IMR-90 (cell line): ENCODE results near the gene MCRS1. TPM values are rescaled to one million over a fixed set of nuclear protein-coding genes. Genes with fewer than 3 reads are reported as not detected.

Experiments used
- ATAC-seq: fragments of 200-7000 bp; cut with Tn5 transposase; 2 replicates; pipeline ENCODE4 v1.9.1; 2020; ENCODE audit warnings: low read depth, mild to moderate bottlenecking, moderate library complexity
- BruUV-seq: library from RNA; stranded (reverse); fragments of 400-500 nt; replicated peaks from 2 replicates; lab custom pipeline; 2021; lab: Mats Ljungman, UMichigan
- CTCF ChIA-PET: fragments of 300-600 bp; formaldehyde crosslinking; extraction: SDS; loops from one replicate; lab custom pipeline; 2021; ENCODE audit warnings: antibody characterized with exemption; lab: Yijun Ruan, JAX
- POLR2A ChIA-PET: fragments of 300-600 bp; sonication (Branson Sonifier 250); formaldehyde crosslinking; loops from one replicate; lab custom pipeline; 2022; ENCODE audit warnings: antibody characterized with exemption; ENCODE audit not compliant: unreplicated experiment; lab: Charles Lee
- DNase-seq: peaks from one replicate; pipeline ENCODE4 v3.0.0; 2013
- H2AFZ ChIP-seq: replicated peaks from 2 replicates; pipeline ENCODE3; 2013; ENCODE audit warnings: low read length, mild to moderate bottlenecking; ENCODE audit not compliant: poor library complexity
- H2AK5ac ChIP-seq: 2 replicates; pipeline ENCODE4 v1.6.1; 2013; ENCODE audit warnings: low read depth, low read length, inconsistent platforms
- H2AK9ac ChIP-seq: replicated peaks from 2 replicates; pipeline ENCODE3; 2013; ENCODE audit warnings: mild to moderate bottlenecking, low read depth, low read length, moderate library complexity; ENCODE audit not compliant: poor library complexity
- H2BK120ac ChIP-seq: 2 replicates; pipeline ENCODE4 v1.6.1; 2013; ENCODE audit warnings: low read depth, low read length, inconsistent platforms
- H2BK15ac ChIP-seq: 3 replicates; pipeline ENCODE4 v1.6.1; 2013; ENCODE audit warnings: low read depth, low read length, inconsistent platforms
- H2BK20ac ChIP-seq: 2 replicates; pipeline ENCODE4 v1.6.1; 2013; ENCODE audit warnings: low read depth, mild to moderate bottlenecking, inconsistent platforms, low read length, moderate library complexity
- H2BK5ac ChIP-seq: 2 replicates; pipeline ENCODE4 v1.6.1; 2013; ENCODE audit warnings: mild to moderate bottlenecking, low read depth, low read length, inconsistent platforms; ENCODE audit not compliant: poor library complexity, severe bottlenecking
- H3K14ac ChIP-seq: replicated peaks from 2 replicates; pipeline ENCODE4 v1.6.1; 2013; ENCODE audit warnings: low read depth, low read length, inconsistent platforms
- H3K18ac ChIP-seq: 2 replicates; pipeline ENCODE4 v1.6.1; 2013; ENCODE audit warnings: low read depth, low read length, control low read depth
- H3K23ac ChIP-seq: 2 replicates; pipeline ENCODE4 v1.6.1; 2013; ENCODE audit warnings: low read depth, low read length, inconsistent platforms
- H3K27ac ChIP-seq: 2 replicates; pipeline ENCODE4 v1.5.1; 2013; ENCODE audit warnings: mild to moderate bottlenecking, control low read depth, low read length; ENCODE audit not compliant: insufficient read depth
- H3K27me3 ChIP-seq: 2 replicates; pipeline ENCODE4 v1.6.1; 2013; ENCODE audit warnings: low read length; ENCODE audit not compliant: control insufficient read depth, insufficient read depth
- H3K36me3 ChIP-seq: 2 replicates; pipeline ENCODE4 v1.6.1; 2013; ENCODE audit warnings: low read length, mixed read lengths; ENCODE audit not compliant: control insufficient read depth, insufficient read depth
- H3K4ac ChIP-seq: 2 replicates; pipeline ENCODE4 v1.6.1; 2013; ENCODE audit warnings: low read depth, low read length, inconsistent platforms
- H3K4me1 ChIP-seq: 2 replicates; pipeline ENCODE4 v1.6.1; 2013; ENCODE audit warnings: low read length, mixed read lengths; ENCODE audit not compliant: control insufficient read depth, insufficient read depth
- H3K4me2 ChIP-seq: 2 replicates; pipeline ENCODE4 v1.6.1; 2013; ENCODE audit warnings: low read depth, mild to moderate bottlenecking, control low read depth, low read length, moderate library complexity
- H3K4me3 ChIP-seq: 2 replicates; pipeline ENCODE4 v1.5.1; 2013; ENCODE audit warnings: low read depth, mild to moderate bottlenecking, control low read depth, low read length, moderate library complexity; ENCODE audit not compliant: insufficient read depth
- H3K56ac ChIP-seq: 2 replicates; pipeline ENCODE4 v1.6.1; 2013; ENCODE audit warnings: low read length, inconsistent platforms; ENCODE audit not compliant: insufficient read depth; ENCODE audit errors: extremely low read depth
- H3K79me1 ChIP-seq, 2 experiments: 2 replicates each; pipeline ENCODE4 v1.6.1; 2013; ENCODE audit warnings: low read length in 2 of 2, inconsistent platforms in 1 of 2, low read depth in 1 of 2
- H3K9ac ChIP-seq: 2 replicates; pipeline ENCODE4 v1.6.1; 2013; ENCODE audit warnings: low read depth, low read length, control low read depth
- H3K9me1 ChIP-seq: 2 replicates; pipeline ENCODE4 v1.6.1; 2013; ENCODE audit warnings: low read length, inconsistent platforms; ENCODE audit not compliant: insufficient read depth
- H3K9me3 ChIP-seq: 2 replicates; pipeline ENCODE4 v1.6.1; 2013; ENCODE audit warnings: low read length; ENCODE audit not compliant: control insufficient read depth, insufficient read depth
- H4K20me1 ChIP-seq: 2 replicates; pipeline ENCODE4 v1.6.1; 2013; ENCODE audit warnings: low read length, inconsistent platforms; ENCODE audit not compliant: insufficient read depth
- H4K5ac ChIP-seq: 2 replicates; pipeline ENCODE4 v1.6.1; 2013; ENCODE audit warnings: mild to moderate bottlenecking, low read depth, low read length, control low read depth
- H4K8ac ChIP-seq, 2 experiments: 2 replicates each; pipeline ENCODE4 v1.6.1; 2013; ENCODE audit warnings: low read depth in 2 of 2, low read length in 2 of 2, control low read depth in 1 of 2, inconsistent platforms in 1 of 2
- H4K91ac ChIP-seq: 2 replicates; pipeline ENCODE4 v1.6.1; 2013; ENCODE audit warnings: low read depth, low read length, inconsistent platforms; ENCODE audit not compliant: insufficient read depth
- CHD1 ChIP-seq: IDR thresholded peaks from 2 replicates; pipeline ENCODE4 v1.6.1; 2012; ENCODE audit warnings: low read depth, low read length, improper control_type of control experiment
- CTCF ChIP-seq: conservative IDR thresholded peaks from 2 replicates; pipeline ENCODE4 v1.5.1; 2012; ENCODE audit warnings: mild to moderate bottlenecking, low read depth, low read length, improper control_type of control experiment
- SMC3 ChIP-seq: fragments of 150-350 bp; IDR thresholded peaks from 2 replicates; pipeline ENCODE4 v1.6.1; 2016; ENCODE audit warnings: low read depth, mild to moderate bottlenecking, antibody characterized with exemption, low read length, moderate library complexity
- WGBS, 2 experiments: methylation state at CpG; one replicate each; pipeline versions ENCODE4 v1.1.5 to v1.1.7; 2013; ENCODE audit warnings: missing lambda C conversion rate in 2 of 2; ENCODE audit not compliant: insufficient read length in 1 of 2; ENCODE audit errors: extremely low coverage in 2 of 2; 5-methylcytosine and 5-hydroxymethylcytosine counted together
- dilution Hi-C: fragments of 300-500 bp; cut with HindIII; formaldehyde crosslinking; loops from one replicate; pipeline ENCODE4 v1.14.3; 2018; ENCODE audit warnings: low sequenced_read_pairs; ENCODE audit not compliant: unreplicated experiment
- in situ Hi-C: fragments of 300-500 bp; cut with MboI; formaldehyde crosslinking; loops from 3 replicates; pipeline ENCODE4 v1.14.3; 2019; ENCODE audit warnings: low sequenced_read_pairs, inconsistent platforms, mixed read lengths
- intact Hi-C: fragments of 100-400 bp; cut with micrococcal nuclease; formaldehyde crosslinking; loops from 2 replicates; pipeline ENCODE4 v1.10.0; 2022
- polyA plus RNA-seq, 3 experiments: library from polyadenylated mRNA; depleted of rRNA; stranded (reverse); fragments of >200 nt; gene quantifications; 2 replicates each; pipeline ENCODE4 v1.2.3, GENCODE V29; 2012; ENCODE audit warnings: low replicate concordance in 1 of 3
- total RNA-seq: library from RNA; depleted of rRNA; stranded (reverse); fragments of >200 nt; gene quantifications from 2 replicates; pipeline ENCODE4 v1.2.3, GENCODE V29; 2012

The MCRS1 gene
- total and polyA plus RNA-seq, 2 of the 4 experiments (the other 2 are of a cell fraction) = 72.9 to 73.2 TPM

- CTCF ChIA-PET = interaction anchor here (0.7 kb wide), 1 partner anchor 31 kb away, joined by 3 read pairs; no protein-coding TSS in a partner anchor
- H3K4me1 ChIP-seq = peaks cover 3% of the 10 kb centered on the region; the same call in 1 of the 2 replicates
- WGBS, 2 experiments = 25% methylated on average over 34 of the region's 70 CpGs; no CpG with 5 or more reads in 1 of the 2 experiments
These were observed 18.9 kb downstream of the MCRS1 start for GRCh38 chr12:49548822-49549648.

More at GRCh38 chr12:49548822-49549648, 18.9 kb downstream of the MCRS1 start:
- intact Hi-C loops = no loop called here
- Histone ChIP-seq H3K9ac (no peak overlapping the region), H2AK5ac (no peak overlapping the region), H3K27ac (no peak overlapping the region), H4K20me1 (no peaks in the 10 kb centered on the region), H4K5ac (no peak overlapping the region), H2AFZ (peak overlapping the region; percentile 89), H3K36me3 (no peaks in the 10 kb centered on the region), H2BK120ac (no peak overlapping the region), H2BK5ac (no peak overlapping the region), H2BK20ac (no peak overlapping the region), H2BK15ac (no peak overlapping the region), H3K9me1 (no peaks in the 10 kb centered on the region), H4K91ac (no peak overlapping the region), H3K4me3 (no peak overlapping the region; the same call in 1 of the 2 replicates), H2AK9ac (peak overlapping the region; percentile 69), H3K27me3 (peaks cover 79% of the 10 kb centered on the region), H3K23ac (no peak overlapping the region), H3K56ac (no peak overlapping the region), H3K14ac (no peak overlapping the region), H3K4ac (no peak overlapping the region), H3K18ac (no peak overlapping the region), H3K79me1 (no peaks in the 10 kb centered on the region), H3K9me3 (no peaks in the 10 kb centered on the region), H4K8ac (peak overlapping the region; percentile 30 to 47; a peak in 2 of 4 replicates), H3K4me2 (peak overlapping the region; percentile 65; the same call in 1 of the 2 replicates)
- POLR2A ChIA-PET = no interaction called here
- in situ Hi-C loops = no loop called here
- TF ChIP-seq CTCF = peak; percentile 36
- no peak for TF ChIP-seq CHD1
- no peak for TF ChIP-seq SMC3
- ATAC-seq (peak; percentile 44), DNase-seq (no peak)
- dilution Hi-C loops = no loop called here
- no TSS peak for BruUV-seq
